Right atrium auricular region (tissue), 2 donors: ENCODE data around the gene LRMDA. TPM values are rescaled to one million over a fixed set of nuclear protein-coding genes. Genes with fewer than 3 reads are reported as not detected.

ENCODE experiments used
- DNase-seq: peaks from one replicate; pipeline ENCODE4 v3.0.0-alpha.2; 2019; ENCODE audit warnings: low spot score
- H3K27ac ChIP-seq, 2 donors: fragments of 200-600 bp; sonication (generic); 1 replicate in 1 of 2; 2 replicates in 1 of 2; pipeline ENCODE4 v1.5.1; 2016 to 2019
- H3K27me3 ChIP-seq, 2 donors: fragments of 200-600 bp; sonication (generic); one replicate each; pipeline versions ENCODE4 v1.5.1 to v1.6.0; 2017 to 2019
- H3K36me3 ChIP-seq: fragments of 200-600 bp; sonication (generic); one replicate; pipeline ENCODE4 v1.5.1; 2016
- H3K4me1 ChIP-seq, 2 donors: fragments of 200-600 bp; sonication (generic); one replicate each; pipeline versions ENCODE4 v1.5.1 to v1.6.0; 2017 to 2019
- H3K4me3 ChIP-seq, 2 donors: fragments of 200-600 bp; sonication (generic); 1 replicate in 1 of 2; 2 replicates in 1 of 2; pipeline ENCODE4 v1.5.1; 2017 to 2019; ENCODE audit warnings: mild to moderate bottlenecking in 1 of 2, moderate library complexity in 1 of 2
- H3K9me3 ChIP-seq, 2 donors: fragments of 200-600 bp; sonication (generic); one replicate each; pipeline ENCODE4 v1.5.1; 2019
- CTCF ChIP-seq, 2 donors: fragments of 200-600 bp; sonication (generic); IDR thresholded peaks; one replicate each; pipeline ENCODE4 v1.5.1; 2019; ENCODE audit warnings: antibody characterized with exemption in 2 of 2
- total RNA-seq, 2 donors: library from RNA; depleted of rRNA; stranded (reverse); fragments of >200 nt; gene quantifications; one replicate each; pipeline ENCODE4 v1.1.0, GENCODE V29; 2016

The LRMDA gene
- total RNA-seq, 2 donors from 2014 or later: 6.1 to 19.1 TPM

- peaks cover 0 to 13% of the 10 kb centered on the region in 2 donors for H3K4me1 ChIP-seq
- H3K9me3 ChIP-seq: no peaks in the 10 kb centered on the region
- no peak overlapping the region for H3K4me3 ChIP-seq
- TF ChIP-seq CTCF (IDR thresholded peaks at IDR 0.05): no peak
- DNase-seq: no peak
- H3K27ac ChIP-seq: no peak overlapping the region
- no peaks in the 10 kb centered on the region for H3K27me3 ChIP-seq
- no peaks in the 10 kb centered on the region for H3K36me3 ChIP-seq
Measured at GRCh38 chr10:76234499-76235226, 803.2 kb downstream of the LRMDA start.

- H3K4me3 ChIP-seq: no peak overlapping the region
- no peak overlapping the region for H3K27ac ChIP-seq
- peaks cover 0 to 2% of the 10 kb centered on the region in 2 donors for H3K4me1 ChIP-seq
- H3K9me3 ChIP-seq: no peaks in the 10 kb centered on the region
- no peaks in the 10 kb centered on the region for H3K27me3 ChIP-seq
- DNase-seq: no peak
- no peak for TF ChIP-seq CTCF (IDR thresholded peaks at IDR 0.05)
- H3K36me3 ChIP-seq: no peaks in the 10 kb centered on the region
Measured at GRCh38 chr10:76236356-76236755, 804.9 kb downstream of the LRMDA start.

GRCh38 chr10:76242956-76243355 is 811.5 kb downstream of the LRMDA start:
- no peaks in the 10 kb centered on the region for H3K9me3 ChIP-seq
- no peaks in the 10 kb centered on the region for H3K27me3 ChIP-seq
- no peaks in the 10 kb centered on the region for H3K4me1 ChIP-seq
- no peak overlapping the region for H3K27ac ChIP-seq
- no peak overlapping the region for H3K4me3 ChIP-seq
- no peaks in the 10 kb centered on the region for H3K36me3 ChIP-seq
- no peak for TF ChIP-seq CTCF (IDR thresholded peaks at IDR 0.05)
- no peak for DNase-seq

- no peak for DNase-seq
- no peaks in the 10 kb centered on the region for H3K27me3 ChIP-seq
- H3K27ac ChIP-seq: no peak overlapping the region
- no peaks in the 10 kb centered on the region for H3K36me3 ChIP-seq
- H3K4me1 ChIP-seq: no peaks in the 10 kb centered on the region
- H3K9me3 ChIP-seq: no peaks in the 10 kb centered on the region
- no peak for TF ChIP-seq CTCF (IDR thresholded peaks at IDR 0.05)
- H3K4me3 ChIP-seq: no peak overlapping the region
Measured at GRCh38 chr10:76244061-76244686, 812.8 kb downstream of the LRMDA start.

GRCh38 chr10:76245951-76246495 is 814.6 kb downstream of the LRMDA start:
- no peaks in the 10 kb centered on the region for H3K9me3 ChIP-seq
- no peaks in the 10 kb centered on the region for H3K36me3 ChIP-seq
- no peak overlapping the region for H3K27ac ChIP-seq
- no peaks in the 10 kb centered on the region for H3K4me1 ChIP-seq
- no peaks in the 10 kb centered on the region for H3K27me3 ChIP-seq
- no peak for DNase-seq
- no peak for TF ChIP-seq CTCF (IDR thresholded peaks at IDR 0.05)
- H3K4me3 ChIP-seq: no peak overlapping the region
